ENCODE results near the gene ENTR1. TPM values are rescaled to one million over a fixed set of nuclear protein-coding genes. Genes with fewer than 3 reads are reported as not detected.

The ENTR1 gene
- total and polyA plus RNA-seq, 2 donors (not counting 1 experiment from before 2014, with no cell fraction given), result 77.7 to 86.3 TPM

DNA sequence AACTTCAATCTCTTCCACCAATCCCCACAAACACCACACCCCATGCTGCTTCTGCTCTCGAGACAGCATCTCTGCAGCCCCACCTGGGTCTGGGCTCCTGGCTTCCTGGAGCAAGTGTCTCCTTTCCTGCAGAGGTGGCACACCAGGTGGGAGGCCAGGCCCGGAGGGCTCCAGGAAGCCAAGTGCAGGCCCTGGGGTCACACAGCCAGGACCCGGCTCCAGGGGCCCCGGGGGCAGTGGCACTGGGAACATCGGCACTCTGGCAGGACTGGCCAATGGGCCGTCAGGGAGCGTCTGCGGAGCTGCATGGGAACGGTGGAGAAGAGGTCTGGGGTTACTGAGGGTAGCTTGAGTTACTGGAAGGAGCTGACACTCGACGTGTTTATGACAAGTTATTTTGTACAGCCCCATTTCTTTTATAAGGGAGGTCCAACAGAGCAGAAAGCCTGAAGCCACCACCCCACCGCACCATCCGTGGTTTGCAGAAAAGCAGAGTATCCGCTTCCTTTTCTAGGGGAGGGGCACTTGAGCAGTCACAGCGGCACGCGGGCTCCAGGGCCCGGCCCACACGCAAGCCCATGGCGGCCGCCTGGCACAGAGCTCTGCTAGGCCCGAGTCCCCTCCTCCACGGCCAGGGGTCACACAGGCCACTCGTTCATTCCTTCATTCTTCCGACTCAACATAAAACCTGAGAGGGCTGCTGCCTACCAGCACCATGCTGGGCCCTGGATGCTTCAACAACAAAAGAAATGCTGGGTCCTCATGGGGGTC is 43.8 kb upstream of the ENTR1 start:
- Histone ChIP-seq H3K9ac (ENCODE audit: low read length) (no peak overlapping the region), H3K9me3 (ENCODE audit: control extremely low read depth in 1 of 3, control insufficient read depth in 2 of 3, insufficient read depth in 1 of 3, low read length in 2 of 3) (no peaks in the 10 kb centered on the region), H2AFZ (ENCODE audit: insufficient read depth, low read depth, low read length, poor library complexity, severe bottlenecking) (no peak overlapping the region), H3K4me1 (ENCODE audit: control insufficient read depth in 2 of 2, insufficient read depth in 2 of 2, low read length in 2 of 2) (no peaks in the 10 kb centered on the region), H4K20me1 (ENCODE audit: control insufficient read depth, insufficient read depth, low read length, poor library complexity, severe bottlenecking) (peaks cover 21% of the 10 kb centered on the region), H3K27me3 (replicated peaks in 1 of 4; ENCODE audit: control extremely low read depth in 1 of 4, control insufficient read depth in 3 of 4, insufficient read depth in 4 of 4, low read length in 3 of 4) (no peaks in the 10 kb centered on the region), H3K4me2 (replicated peaks; ENCODE audit: low read depth, low read length, poor library complexity, severe bottlenecking) (no peak overlapping the region), H3K27ac (ENCODE audit: low read length in 2 of 2) (no peak overlapping the region), H3K79me2 (ENCODE audit: control insufficient read depth, insufficient read depth, low read length) (peaks cover 15% of the 10 kb centered on the region), H3K36me3 (replicated peaks in 1 of 2; ENCODE audit: control extremely low read depth in 1 of 2, control insufficient read depth in 1 of 2, extremely low read depth in 1 of 2, insufficient read depth in 2 of 2, low read length in 1 of 2) (peaks cover 0 to 80% of the 10 kb centered on the region in 2 experiments), H3K4me3 (ENCODE audit: control extremely low read depth in 1 of 5, extremely low read depth in 1 of 5, insufficient read depth in 1 of 5, low read depth in 2 of 5, low read length in 4 of 5) (no peak overlapping the region)
- no peak for TF ChIP-seq CTCF (IDR thresholded peaks at IDR 0.05)
- TF ChIP-seq EZH2 (IDR thresholded peaks at IDR 0.05; ENCODE audit: borderline replicate concordance, insufficient read depth, low read depth, low read length, poor library complexity, severe bottlenecking), result no peak
- POLR2A ChIA-PET, result no interaction called here
- H3K27me3 Mint-ChIP-seq, result no peaks in the 10 kb centered on the region
- intact Hi-C loops (cut with micrococcal nuclease), result no loop called here
- no peaks in the 10 kb centered on the region for H3K9me3 Mint-ChIP-seq (ENCODE audit: insufficient read depth)
- no peak overlapping the region for H3K27ac Mint-ChIP-seq
- no peak overlapping the region for H3K4me3 Mint-ChIP-seq
- no peaks in the 10 kb centered on the region for H3K4me1 Mint-ChIP-seq
- 98% methylated on average over 24 of the region's 25 CpGs for WGBS (ENCODE audit: insufficient coverage)
- no peak for ATAC-seq (ENCODE audit: low read depth)
- DNase-seq, result no peak
- CTCF ChIA-PET, result no interaction called here

GRCh38 chr9:136453326-136453725 is 42.9 kb upstream of the ENTR1 start:
- 98% methylated on average over 11 of the region's 11 CpGs for WGBS (ENCODE audit: insufficient coverage)
- CTCF ChIA-PET, result interaction anchor here (0.7 kb wide), 1 partner anchor 588 kb away, joined by 4 read pairs; no protein-coding TSS in a partner anchor
- Mint-ChIP-seq H3K9me3 (ENCODE audit: insufficient read depth) (no peaks in the 10 kb centered on the region), H3K27ac (no peak overlapping the region), H3K4me3 (no peak overlapping the region), H3K4me1 (no peaks in the 10 kb centered on the region), H3K27me3 (no peaks in the 10 kb centered on the region)
- no peak overlapping the region for H2AFZ ChIP-seq (ENCODE audit: insufficient read depth, low read depth, low read length, poor library complexity, severe bottlenecking)
- H3K36me3 ChIP-seq (replicated peaks in 1 of 2; ENCODE audit: control extremely low read depth in 1 of 2, control insufficient read depth in 1 of 2, extremely low read depth in 1 of 2, insufficient read depth in 2 of 2, low read length in 1 of 2), result peaks cover 4 to 79% of the 10 kb centered on the region in 2 experiments
- H4K20me1 ChIP-seq (ENCODE audit: control insufficient read depth, insufficient read depth, low read length, poor library complexity, severe bottlenecking), result peaks cover 15% of the 10 kb centered on the region
- H3K4me1 ChIP-seq (ENCODE audit: control insufficient read depth in 2 of 2, insufficient read depth in 2 of 2, low read length in 2 of 2), result no peaks in the 10 kb centered on the region
- POLR2A ChIA-PET, result no interaction called here
- no peaks in the 10 kb centered on the region for H3K27me3 ChIP-seq (replicated peaks in 1 of 4; ENCODE audit: control extremely low read depth in 1 of 4, control insufficient read depth in 3 of 4, insufficient read depth in 4 of 4, low read length in 3 of 4)
- ATAC-seq (ENCODE audit: low read depth) (no peak), DNase-seq (no peak)
- H3K9ac ChIP-seq (ENCODE audit: low read length), result no peak overlapping the region
- TF ChIP-seq EZH2 (IDR thresholded peaks at IDR 0.05; ENCODE audit: borderline replicate concordance, insufficient read depth, low read depth, low read length, poor library complexity, severe bottlenecking) (no peak), CTCF (IDR thresholded peaks at IDR 0.05) (no peak)
- H3K4me3 ChIP-seq (ENCODE audit: control extremely low read depth in 1 of 5, extremely low read depth in 1 of 5, insufficient read depth in 1 of 5, low read depth in 2 of 5, low read length in 4 of 5), result no peak overlapping the region
- H3K27ac ChIP-seq (ENCODE audit: low read length in 2 of 2), result no peak overlapping the region
- H3K4me2 ChIP-seq (replicated peaks; ENCODE audit: low read depth, low read length, poor library complexity, severe bottlenecking), result no peak overlapping the region
- H3K9me3 ChIP-seq (ENCODE audit: control extremely low read depth in 1 of 3, control insufficient read depth in 2 of 3, insufficient read depth in 1 of 3, low read length in 2 of 3), result no peaks in the 10 kb centered on the region
- intact Hi-C loops (cut with micrococcal nuclease), result no loop called here
- peaks cover 15% of the 10 kb centered on the region for H3K79me2 ChIP-seq (ENCODE audit: control insufficient read depth, insufficient read depth, low read length)

Data from B cell (primary cell).